IMR-90 (cell line): ENCODE data around the gene ZNF467. TPM values are rescaled to one million over a fixed set of nuclear protein-coding genes. Genes with fewer than 3 reads are reported as not detected.
A peak's percentile ranks its signal among the peaks of the same experiment; 100 is the strongest.

Experiments
- ATAC-seq: fragments of 200-7000 bp; cut with Tn5 transposase; 2 replicates; pipeline ENCODE4 v1.9.1; 2020; ENCODE audit warnings: low read depth, mild to moderate bottlenecking, moderate library complexity
- BruUV-seq: library from RNA; stranded (reverse); fragments of 400-500 nt; replicated peaks from 2 replicates; lab custom pipeline; 2021; lab: Mats Ljungman, UMichigan
- CTCF ChIA-PET: fragments of 300-600 bp; formaldehyde crosslinking; extraction: SDS; loops from one replicate; lab custom pipeline; 2021; ENCODE audit warnings: antibody characterized with exemption; lab: Yijun Ruan, JAX
- POLR2A ChIA-PET: fragments of 300-600 bp; sonication (Branson Sonifier 250); formaldehyde crosslinking; loops from one replicate; lab custom pipeline; 2022; ENCODE audit warnings: antibody characterized with exemption; ENCODE audit not compliant: unreplicated experiment; lab: Charles Lee
- DNase-seq: peaks from one replicate; pipeline ENCODE4 v3.0.0; 2013
- H2AFZ ChIP-seq: replicated peaks from 2 replicates; pipeline ENCODE3; 2013; ENCODE audit warnings: low read length, mild to moderate bottlenecking; ENCODE audit not compliant: poor library complexity
- H2AK5ac ChIP-seq: 2 replicates; pipeline ENCODE4 v1.6.1; 2013; ENCODE audit warnings: low read depth, low read length, inconsistent platforms
- H2AK9ac ChIP-seq: replicated peaks from 2 replicates; pipeline ENCODE3; 2013; ENCODE audit warnings: mild to moderate bottlenecking, low read depth, low read length, moderate library complexity; ENCODE audit not compliant: poor library complexity
- H2BK120ac ChIP-seq: 2 replicates; pipeline ENCODE4 v1.6.1; 2013; ENCODE audit warnings: low read depth, low read length, inconsistent platforms
- H2BK15ac ChIP-seq: 3 replicates; pipeline ENCODE4 v1.6.1; 2013; ENCODE audit warnings: low read depth, low read length, inconsistent platforms
- H2BK20ac ChIP-seq: 2 replicates; pipeline ENCODE4 v1.6.1; 2013; ENCODE audit warnings: low read depth, mild to moderate bottlenecking, inconsistent platforms, low read length, moderate library complexity
- H2BK5ac ChIP-seq: 2 replicates; pipeline ENCODE4 v1.6.1; 2013; ENCODE audit warnings: mild to moderate bottlenecking, low read depth, low read length, inconsistent platforms; ENCODE audit not compliant: poor library complexity, severe bottlenecking
- H3K14ac ChIP-seq: replicated peaks from 2 replicates; pipeline ENCODE4 v1.6.1; 2013; ENCODE audit warnings: low read depth, low read length, inconsistent platforms
- H3K18ac ChIP-seq: 2 replicates; pipeline ENCODE4 v1.6.1; 2013; ENCODE audit warnings: low read depth, low read length, control low read depth
- H3K23ac ChIP-seq: 2 replicates; pipeline ENCODE4 v1.6.1; 2013; ENCODE audit warnings: low read depth, low read length, inconsistent platforms
- H3K27ac ChIP-seq: 2 replicates; pipeline ENCODE4 v1.5.1; 2013; ENCODE audit warnings: mild to moderate bottlenecking, control low read depth, low read length; ENCODE audit not compliant: insufficient read depth
- H3K27me3 ChIP-seq: 2 replicates; pipeline ENCODE4 v1.6.1; 2013; ENCODE audit warnings: low read length; ENCODE audit not compliant: control insufficient read depth, insufficient read depth
- H3K36me3 ChIP-seq: 2 replicates; pipeline ENCODE4 v1.6.1; 2013; ENCODE audit warnings: low read length, mixed read lengths; ENCODE audit not compliant: control insufficient read depth, insufficient read depth
- H3K4ac ChIP-seq: 2 replicates; pipeline ENCODE4 v1.6.1; 2013; ENCODE audit warnings: low read depth, low read length, inconsistent platforms
- H3K4me1 ChIP-seq: 2 replicates; pipeline ENCODE4 v1.6.1; 2013; ENCODE audit warnings: low read length, mixed read lengths; ENCODE audit not compliant: control insufficient read depth, insufficient read depth
- H3K4me2 ChIP-seq: 2 replicates; pipeline ENCODE4 v1.6.1; 2013; ENCODE audit warnings: low read depth, mild to moderate bottlenecking, control low read depth, low read length, moderate library complexity
- H3K4me3 ChIP-seq: 2 replicates; pipeline ENCODE4 v1.5.1; 2013; ENCODE audit warnings: low read depth, mild to moderate bottlenecking, control low read depth, low read length, moderate library complexity; ENCODE audit not compliant: insufficient read depth
- H3K56ac ChIP-seq: 2 replicates; pipeline ENCODE4 v1.6.1; 2013; ENCODE audit warnings: low read length, inconsistent platforms; ENCODE audit not compliant: insufficient read depth; ENCODE audit errors: extremely low read depth
- H3K79me1 ChIP-seq, 2 experiments: 2 replicates each; pipeline ENCODE4 v1.6.1; 2013; ENCODE audit warnings: low read length in 2 of 2, inconsistent platforms in 1 of 2, low read depth in 1 of 2
- H3K9ac ChIP-seq: 2 replicates; pipeline ENCODE4 v1.6.1; 2013; ENCODE audit warnings: low read depth, low read length, control low read depth
- H3K9me1 ChIP-seq: 2 replicates; pipeline ENCODE4 v1.6.1; 2013; ENCODE audit warnings: low read length, inconsistent platforms; ENCODE audit not compliant: insufficient read depth
- H3K9me3 ChIP-seq: 2 replicates; pipeline ENCODE4 v1.6.1; 2013; ENCODE audit warnings: low read length; ENCODE audit not compliant: control insufficient read depth, insufficient read depth
- H4K20me1 ChIP-seq: 2 replicates; pipeline ENCODE4 v1.6.1; 2013; ENCODE audit warnings: low read length, inconsistent platforms; ENCODE audit not compliant: insufficient read depth
- H4K5ac ChIP-seq: 2 replicates; pipeline ENCODE4 v1.6.1; 2013; ENCODE audit warnings: mild to moderate bottlenecking, low read depth, low read length, control low read depth
- H4K8ac ChIP-seq, 2 experiments: 2 replicates each; pipeline ENCODE4 v1.6.1; 2013; ENCODE audit warnings: low read depth in 2 of 2, low read length in 2 of 2, control low read depth in 1 of 2, inconsistent platforms in 1 of 2
- H4K91ac ChIP-seq: 2 replicates; pipeline ENCODE4 v1.6.1; 2013; ENCODE audit warnings: low read depth, low read length, inconsistent platforms; ENCODE audit not compliant: insufficient read depth
- CEBPB ChIP-seq: IDR thresholded peaks from 2 replicates; pipeline ENCODE4 v1.6.1; 2012; ENCODE audit warnings: low read depth, low read length, improper control_type of control experiment
- RAD21 ChIP-seq: IDR thresholded peaks from 2 replicates; pipeline ENCODE4 v1.6.1; 2012; ENCODE audit warnings: low read length, improper control_type of control experiment
- RCOR1 ChIP-seq: IDR thresholded peaks from 2 replicates; pipeline ENCODE4 v1.6.1; 2012; ENCODE audit warnings: mild to moderate bottlenecking, low read length, improper control_type of control experiment; ENCODE audit not compliant: insufficient replicate concordance
- WGBS, 2 experiments: methylation state at CpG; one replicate each; pipeline versions ENCODE4 v1.1.5 to v1.1.7; 2013; ENCODE audit warnings: missing lambda C conversion rate in 2 of 2; ENCODE audit not compliant: insufficient read length in 1 of 2; ENCODE audit errors: extremely low coverage in 2 of 2; 5-methylcytosine and 5-hydroxymethylcytosine counted together
- dilution Hi-C: fragments of 300-500 bp; cut with HindIII; formaldehyde crosslinking; loops from one replicate; pipeline ENCODE4 v1.14.3; 2018; ENCODE audit warnings: low sequenced_read_pairs; ENCODE audit not compliant: unreplicated experiment
- in situ Hi-C: fragments of 300-500 bp; cut with MboI; formaldehyde crosslinking; loops from 3 replicates; pipeline ENCODE4 v1.14.3; 2019; ENCODE audit warnings: low sequenced_read_pairs, inconsistent platforms, mixed read lengths
- intact Hi-C: fragments of 100-400 bp; cut with micrococcal nuclease; formaldehyde crosslinking; loops from 2 replicates; pipeline ENCODE4 v1.10.0; 2022
- polyA plus RNA-seq, 3 experiments: library from polyadenylated mRNA; depleted of rRNA; stranded (reverse); fragments of >200 nt; gene quantifications; 2 replicates each; pipeline ENCODE4 v1.2.3, GENCODE V29; 2012; ENCODE audit warnings: low replicate concordance in 1 of 3
- total RNA-seq: library from RNA; depleted of rRNA; stranded (reverse); fragments of >200 nt; gene quantifications from 2 replicates; pipeline ENCODE4 v1.2.3, GENCODE V29; 2012

Gene ZNF467
- total and polyA plus RNA-seq, 2 of the 4 experiments (the other 2 are of a cell fraction) = 0.67 TPM; not detected in 1

GRCh38 chr7:149774237-149775175 is 1.1 kb upstream of the ZNF467 start:
- H4K5ac ChIP-seq = no peak overlapping the region
- POLR2A ChIA-PET = no interaction called here
- no peak overlapping the region for H3K9ac ChIP-seq
- no peak overlapping the region for H4K91ac ChIP-seq
- ATAC-seq (no peak), DNase-seq (no peak)
- H3K27ac ChIP-seq = no peak overlapping the region
- no peaks in the 10 kb centered on the region for H3K79me1 ChIP-seq
- H3K4me1 ChIP-seq = no peaks in the 10 kb centered on the region; the same call in 1 of the 2 replicates
- in situ Hi-C loops (no loop called here), dilution Hi-C loops (no loop called here), intact Hi-C loops (loop anchor here (5.0 kb wide), 1 partner anchor 57 kb away; no protein-coding TSS in a partner anchor)
- H3K9me3 ChIP-seq = no peaks in the 10 kb centered on the region
- peaks cover 4% of the 10 kb centered on the region for H4K20me1 ChIP-seq
- no TSS peak for BruUV-seq
- H3K56ac ChIP-seq = no peak overlapping the region
- H3K9me1 ChIP-seq = no peaks in the 10 kb centered on the region; the same call in 1 of the 2 replicates
- H3K4me3 ChIP-seq = no peak overlapping the region
- no peak overlapping the region for H2BK120ac ChIP-seq
- no peak overlapping the region for H3K4ac ChIP-seq
- H2AFZ ChIP-seq = peak overlapping the region; percentile 58
- no peak overlapping the region for H2AK5ac ChIP-seq
- H3K36me3 ChIP-seq = no peaks in the 10 kb centered on the region
- no peak overlapping the region for H3K14ac ChIP-seq
- 78% methylated on average over 7 of the region's 27 CpGs; no CpG with 5 or more reads in 1 of the 2 experiments for whole genome bisulfite sequencing, 2 experiments
- no peak overlapping the region for H3K23ac ChIP-seq
- CTCF ChIA-PET = no interaction called here
- no peak for TF ChIP-seq RAD21
- TF ChIP-seq RCOR1 = no peak
- TF ChIP-seq CEBPB = no peak
- H2AK9ac ChIP-seq = peak overlapping the region; percentile 63
- H2BK20ac ChIP-seq = no peak overlapping the region
- no peak overlapping the region for H2BK15ac ChIP-seq
- H4K8ac ChIP-seq = no peak overlapping the region
- no peak overlapping the region for H3K4me2 ChIP-seq
- peaks cover 43% of the 10 kb centered on the region for H3K27me3 ChIP-seq
- H2BK5ac ChIP-seq = no peak overlapping the region
- H3K18ac ChIP-seq = no peak overlapping the region
